Stimulated activated naive CD4-positive, alpha-beta T cell treated with Interleukin-2 at 50 U/mL for 16 hours (primary cell): ENCODE data around the gene TATDN3.
A peak's percentile ranks its signal among the peaks of the same experiment; 100 is the strongest.
"Not testable (repeated sequence)": the region's sequence is repeated elsewhere in the genome, so short reads cannot be mapped to it uniquely, and the experiment has no call there.

Experiments
- DNase-seq: peaks from one replicate; lab custom pipeline; 2025; lab: John Stamatoyannopoulos, UW

TATDN3 gene

GRCh38 chr1:212791676-212792395, at the start of gene TATDN3, which contains the start of gene NSL1:
Gene TATDN3 (plus strand): TSS chr1:212791894. CDS start chr1:212791922, 28 bp downstream.
Gene NSL1 (minus strand): TSS chr1:212791777. CDS start chr1:212791763, 14 bp downstream.
- DNase-seq = peak; percentile 89

- DNase-seq = no peak
These were observed 47.7 kb upstream of the TATDN3 start for GRCh38 chr1:212743901-212744475.

- no peak for DNase-seq
These were observed 46.4 kb upstream of the TATDN3 start for GRCh38 chr1:212745303-212745702.

GRCh38 chr1:212746546-212746945, 45.1 kb upstream of the TATDN3 start:
- no peak for DNase-seq

GRCh38 chr1:212749821-212750535, 41.7 kb upstream of the TATDN3 start:
- DNase-seq = no peak

GRCh38 chr1:212752252-212752933, 39.3 kb upstream of the TATDN3 start:
- DNase-seq = no peak

GRCh38 chr1:212752934-212753497, 38.7 kb upstream of the TATDN3 start:
- DNase-seq = no peak

GRCh38 chr1:212753749-212754148, 37.9 kb upstream of the TATDN3 start:
- DNase-seq = no peak

- no peak for DNase-seq
These were observed 37.5 kb upstream of the TATDN3 start for GRCh38 chr1:212754193-212754592.

- no peak for DNase-seq
These were observed 37.0 kb upstream of the TATDN3 start for GRCh38 chr1:212754680-212755079.

GRCh38 chr1:212759683-212760082, 32.0 kb upstream of the TATDN3 start:
- no peak for DNase-seq

GRCh38 chr1:212760126-212760823, 31.4 kb upstream of the TATDN3 start:
- peak; percentile 40 for DNase-seq

GRCh38 chr1:212762234-212762633, 29.5 kb upstream of the TATDN3 start:
- DNase-seq = no peak

GRCh38 chr1:212762839-212763238, 28.9 kb upstream of the TATDN3 start:
- DNase-seq = no peak

GRCh38 chr1:212764718-212765281, 26.9 kb upstream of the TATDN3 start:
- not testable (repeated sequence) for DNase-seq

- DNase-seq = not testable (repeated sequence)
These were observed 24.9 kb upstream of the TATDN3 start for GRCh38 chr1:212766825-212767224.

GRCh38 chr1:212769459-212770167, 22.1 kb upstream of the TATDN3 start:
- DNase-seq = no peak

GRCh38 chr1:212771341-212771740, 20.4 kb upstream of the TATDN3 start:
- no peak for DNase-seq

- DNase-seq = no peak
These were observed 18.7 kb upstream of the TATDN3 start for GRCh38 chr1:212773011-212773410.

- no peak for DNase-seq
These were observed 17.1 kb upstream of the TATDN3 start for GRCh38 chr1:212774584-212774983.
